MM.1S (cell line): ENCODE results near the gene SETDB1.

Experiments
- DNase-seq: peaks from one replicate; pipeline ENCODE4 v3.0.0-alpha.2; 2015
- H2AFZ ChIP-seq: fragments of 300-600 bp; sonication (generic); 2 replicates; pipeline ENCODE4 v1.6.0; 2016; ENCODE audit warnings: antibody characterized with exemption, low read length
- H3F3A ChIP-seq: fragments of 300-600 bp; sonication (generic); 2 replicates; pipeline ENCODE4 v1.6.1; 2016; ENCODE audit warnings: mild to moderate bottlenecking, antibody characterized with exemption, low read length, moderate library complexity, mixed read lengths; ENCODE audit not compliant: insufficient read depth
- H3K27ac ChIP-seq: fragments of 300-600 bp; sonication (generic); 2 replicates; pipeline ENCODE4 v1.5.1; 2016; ENCODE audit warnings: mild to moderate bottlenecking, low read length
- H3K27me3 ChIP-seq: fragments of 300-600 bp; sonication (generic); replicated peaks from 2 replicates; pipeline ENCODE4 v1.6.0; 2016; ENCODE audit warnings: low read length; ENCODE audit not compliant: insufficient read depth
- H3K36me3 ChIP-seq: fragments of 300-600 bp; sonication (generic); replicated peaks from 2 replicates; pipeline ENCODE4 v1.6.1; 2016; ENCODE audit warnings: mild to moderate bottlenecking, low read length, mixed read lengths; ENCODE audit not compliant: insufficient read depth
- H3K4me1 ChIP-seq: fragments of 300-600 bp; sonication (generic); 2 replicates; pipeline ENCODE4 v1.6.1; 2016; ENCODE audit warnings: low read length, mixed read lengths
- H3K4me2 ChIP-seq: fragments of 300-600 bp; sonication (generic); 2 replicates; pipeline ENCODE4 v1.6.0; 2016; ENCODE audit warnings: low read depth, low read length
- H3K4me3 ChIP-seq: fragments of 300-600 bp; sonication (generic); 2 replicates; pipeline ENCODE4 v1.5.1; 2016; ENCODE audit warnings: low read length, mixed read lengths
- H3K79me2 ChIP-seq: fragments of 300-600 bp; sonication (generic); 2 replicates; pipeline ENCODE4 v1.6.1; 2016; ENCODE audit warnings: mixed run types, low read length, mixed read lengths
- H3K9ac ChIP-seq: fragments of 300-600 bp; sonication (generic); 2 replicates; pipeline ENCODE4 v1.6.1; 2016; ENCODE audit warnings: low read length, mixed read lengths
- H3K9me2 ChIP-seq: fragments of 300-600 bp; sonication (generic); replicated peaks from 2 replicates; pipeline ENCODE4 v1.6.1; 2016; ENCODE audit warnings: mild to moderate bottlenecking, low read length, mixed read lengths; ENCODE audit not compliant: insufficient read depth
- H3K9me3 ChIP-seq: fragments of 300-600 bp; sonication (generic); replicated peaks from 2 replicates; pipeline ENCODE4 v1.6.1; 2016; ENCODE audit warnings: mild to moderate bottlenecking, low read length, mixed read lengths; ENCODE audit not compliant: insufficient read depth
- H4K20me1 ChIP-seq: fragments of 300-600 bp; sonication (generic); 2 replicates; pipeline ENCODE4 v1.6.1; 2016; ENCODE audit warnings: mild to moderate bottlenecking, low read length, moderate library complexity, mixed read lengths; ENCODE audit not compliant: insufficient read depth
- CTCF ChIP-seq: fragments of 300-600 bp; sonication (generic); IDR thresholded peaks from 2 replicates; pipeline ENCODE4 v1.5.1; 2016; ENCODE audit warnings: antibody characterized with exemption, low read length, mixed read lengths
- EZH2 ChIP-seq: fragments of 300-600 bp; sonication (generic); optimal IDR thresholded peaks from 2 replicates; pipeline ENCODE3; 2017; ENCODE audit warnings: low read depth, mild to moderate bottlenecking, antibody characterized with exemption, low read length, mixed read lengths
- EZH2phosphoT487 ChIP-seq: fragments of 300-600 bp; sonication (generic); IDR thresholded peaks from 2 replicates; pipeline ENCODE4 v1.6.1; 2018; ENCODE audit warnings: antibody characterized with exemption, low read length

The SETDB1 gene

GRCh38 chr1:150967936-150968335, 41.8 kb downstream of the SETDB1 start:
- Histone ChIP-seq H3K27ac (no peak overlapping the region), H3K9ac (no peak overlapping the region), H3K36me3 (peaks cover 20% of the 10 kb centered on the region), H3K4me1 (peaks cover 13% of the 10 kb centered on the region), H2AFZ (no peak overlapping the region), H4K20me1 (0 out of 2 replicates have a peak, but pooled peaks cover 6% of the 10 kb centered on the region), H3K79me2 (peaks cover 59% of the 10 kb centered on the region), H3K9me2 (no peaks in the 10 kb centered on the region), H3K27me3 (no peaks in the 10 kb centered on the region), H3F3A (no peaks in the 10 kb centered on the region), H3K9me3 (no peaks in the 10 kb centered on the region), H3K4me3 (no peak overlapping the region), H3K4me2 (no peak overlapping the region)
- TF ChIP-seq EZH2phosphoT487 (no peak), CTCF (no peak), EZH2 (no peak)
- DNase-seq = no peak

- peaks cover 18% of the 10 kb centered on the region for H3K4me1 ChIP-seq
- H4K20me1 ChIP-seq = 0 out of 2 replicates have a peak, but pooled peaks cover 6% of the 10 kb centered on the region
- no peaks in the 10 kb centered on the region for H3K9me3 ChIP-seq
- no peaks in the 10 kb centered on the region for H3K27me3 ChIP-seq
- no peak overlapping the region for H3K27ac ChIP-seq
- no peak overlapping the region for H3K9ac ChIP-seq
- TF ChIP-seq EZH2phosphoT487 = no peak
- H3K79me2 ChIP-seq = peaks cover 65% of the 10 kb centered on the region
- H3K4me2 ChIP-seq = no peak overlapping the region
- no peak for DNase-seq
- H3K4me3 ChIP-seq = no peak overlapping the region
- H2AFZ ChIP-seq = no peak overlapping the region
- H3K9me2 ChIP-seq = no peaks in the 10 kb centered on the region
- no peaks in the 10 kb centered on the region for H3F3A ChIP-seq
- H3K36me3 ChIP-seq = peaks cover 20% of the 10 kb centered on the region
Measured at GRCh38 chr1:150968491-150968890, 42.3 kb downstream of the SETDB1 start.

GRCh38 chr1:150969626-150970025, 43.5 kb downstream of the SETDB1 start:
- no peaks in the 10 kb centered on the region for H3K9me3 ChIP-seq
- H3K27me3 ChIP-seq = no peaks in the 10 kb centered on the region
- H3K4me3 ChIP-seq = no peak overlapping the region
- H3K4me2 ChIP-seq = no peak overlapping the region
- TF ChIP-seq CTCF = no peak
- TF ChIP-seq EZH2phosphoT487 = no peak
- no peak for TF ChIP-seq EZH2
- H2AFZ ChIP-seq = no peak overlapping the region
- H3K36me3 ChIP-seq = peaks cover 20% of the 10 kb centered on the region
- 0 out of 2 replicates have a peak, but pooled peaks cover 6% of the 10 kb centered on the region for H4K20me1 ChIP-seq
- H3K9me2 ChIP-seq = no peaks in the 10 kb centered on the region
- no peaks in the 10 kb centered on the region for H3F3A ChIP-seq
- no peak overlapping the region for H3K9ac ChIP-seq
- DNase-seq = no peak
- H3K4me1 ChIP-seq = peaks cover 18% of the 10 kb centered on the region
- peaks cover 72% of the 10 kb centered on the region for H3K79me2 ChIP-seq
- H3K27ac ChIP-seq = no peak overlapping the region

- peaks cover 18% of the 10 kb centered on the region for H3K4me1 ChIP-seq
- peaks cover 70% of the 10 kb centered on the region for H3K79me2 ChIP-seq
- no peaks in the 10 kb centered on the region for H3K9me3 ChIP-seq
- H2AFZ ChIP-seq = no peak overlapping the region
- DNase-seq = no peak
- H4K20me1 ChIP-seq = 0 out of 2 replicates have a peak, but pooled peaks cover 6% of the 10 kb centered on the region
- H3F3A ChIP-seq = peaks cover 3% of the 10 kb centered on the region; the same call in 1 of the 2 replicates
- no peaks in the 10 kb centered on the region for H3K27me3 ChIP-seq
- no peak overlapping the region for H3K27ac ChIP-seq
- H3K9ac ChIP-seq = no peak overlapping the region
- H3K36me3 ChIP-seq = peaks cover 20% of the 10 kb centered on the region
- H3K4me2 ChIP-seq = no peak overlapping the region
- no peaks in the 10 kb centered on the region for H3K9me2 ChIP-seq
- no peak overlapping the region for H3K4me3 ChIP-seq
- TF ChIP-seq CTCF (no peak), EZH2phosphoT487 (no peak), EZH2 (no peak)
Measured at GRCh38 chr1:150970808-150971582, 44.8 kb downstream of the SETDB1 start.
